ENCODE data around the gene DBN1. TPM values are rescaled to one million over a fixed set of nuclear protein-coding genes. Genes with fewer than 3 reads are reported as not detected.
A peak's percentile ranks its signal among the peaks of the same experiment; 100 is the strongest.

The DBN1 gene
- total RNA-seq, 2 experiments from 2014 or later: 82.5 to 87.0 TPM

DNA sequence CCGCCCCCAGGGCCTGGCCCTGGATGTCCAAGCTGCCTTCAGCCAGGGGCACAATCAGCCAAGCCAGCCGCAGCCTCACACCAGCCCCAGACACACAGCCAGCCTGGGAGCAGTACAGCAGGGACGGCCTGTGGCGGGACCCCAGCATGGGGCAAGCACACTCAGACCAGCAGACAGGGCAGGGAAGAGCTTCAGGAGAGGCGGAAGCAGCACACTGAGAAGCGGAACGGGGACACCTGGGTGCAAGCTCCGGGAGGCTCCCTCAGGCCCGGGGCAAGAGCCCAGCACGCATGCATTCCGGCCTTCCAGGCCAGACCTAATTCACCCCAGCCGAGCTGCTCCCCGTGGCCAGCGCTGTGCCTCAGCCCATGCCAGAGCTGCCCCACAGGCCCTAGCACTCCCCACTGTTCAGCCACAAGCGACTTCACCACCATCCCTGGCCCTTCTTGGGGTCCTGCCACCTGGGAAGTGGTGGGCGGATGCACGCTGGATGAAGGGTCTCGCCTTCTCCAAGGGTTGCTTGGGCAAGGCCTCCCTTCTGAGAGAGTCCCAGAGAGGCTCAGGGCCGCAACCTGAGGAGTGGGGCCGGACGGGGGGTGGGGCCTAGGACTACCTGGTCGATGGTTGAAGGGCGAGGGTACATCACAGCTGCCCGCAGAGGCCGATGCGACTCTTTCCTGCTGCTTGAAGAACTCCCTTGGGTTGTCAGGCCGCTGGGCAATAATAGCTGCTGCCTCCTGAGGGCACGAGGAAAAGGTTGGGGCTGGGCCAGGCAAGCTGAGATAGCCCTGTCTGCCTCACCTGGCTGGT is 13.4 kb downstream of the DBN1 start:
- H3K27me3 Mint-ChIP-seq: no peaks in the 10 kb centered on the region
- DNase-seq (no peak), ATAC-seq (ENCODE audit: low read depth) (no peak)
- no peak overlapping the region for H3K4me3 Mint-ChIP-seq
- peaks cover 9% of the 10 kb centered on the region for H3K36me3 Mint-ChIP-seq
- POLR2A ChIA-PET: interaction anchor here (1.2 kb wide), 1 partner anchor 12 kb away, joined by 5 read pairs; no protein-coding TSS in a partner anchor
- peaks cover 26% of the 10 kb centered on the region for H3K4me1 Mint-ChIP-seq
- no peak overlapping the region for H3K27ac Mint-ChIP-seq
- no peaks in the 10 kb centered on the region for H3K9me3 Mint-ChIP-seq

DNA sequence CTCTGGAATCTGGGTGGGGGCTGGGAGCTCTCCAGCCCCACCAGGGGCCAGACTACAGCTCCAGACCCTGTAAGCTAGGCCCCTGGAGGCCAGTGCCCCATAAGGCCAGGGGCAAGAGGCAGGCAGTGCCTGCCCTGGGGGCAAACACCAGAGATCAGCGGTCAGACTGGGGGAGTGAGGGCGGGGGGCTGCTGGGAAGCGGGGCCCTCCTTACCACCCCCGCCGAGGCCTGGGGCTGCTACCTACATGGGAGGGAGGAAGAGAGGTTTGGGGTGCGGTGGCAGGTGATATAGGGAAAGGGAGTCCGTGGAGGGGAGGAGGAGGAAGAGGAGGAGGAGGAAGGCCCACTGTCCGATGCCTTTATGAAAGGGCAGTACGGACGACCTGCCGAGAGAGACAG is 14.1 kb downstream of the DBN1 start:
- Mint-ChIP-seq H3K4me1 (peaks cover 26% of the 10 kb centered on the region), H3K9me3 (no peaks in the 10 kb centered on the region), H3K36me3 (peaks cover 9% of the 10 kb centered on the region), H3K27me3 (no peaks in the 10 kb centered on the region), H3K27ac (no peak overlapping the region), H3K4me3 (no peak overlapping the region)
- DNase-seq (no peak), ATAC-seq (ENCODE audit: low read depth) (no peak)
- POLR2A ChIA-PET: no interaction called here

DNA sequence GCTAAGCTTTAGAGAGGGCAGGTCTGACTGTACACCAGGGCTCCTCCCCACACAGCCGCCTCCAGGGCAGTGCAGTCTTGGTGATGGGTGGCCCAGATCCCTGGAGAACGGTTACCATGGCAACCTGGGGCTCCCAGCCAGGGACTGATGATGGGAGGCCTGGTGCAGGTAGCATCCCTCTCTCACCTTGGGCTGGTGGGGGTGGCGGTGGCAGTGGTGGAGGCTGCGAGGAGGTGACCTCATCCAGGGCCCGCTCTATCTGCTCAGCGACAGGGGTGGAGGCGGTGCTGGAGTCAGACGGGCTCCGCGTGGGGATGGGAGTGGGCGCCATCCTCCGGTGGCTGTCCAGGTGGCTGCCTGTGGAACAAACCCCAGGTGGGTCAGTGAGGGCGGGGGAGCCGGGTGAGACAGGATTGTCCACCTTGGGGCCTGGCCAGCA is 14.5 kb downstream of the DBN1 start:
- Mint-ChIP-seq H3K27me3 (peaks cover under 1% of the 10 kb centered on the region), H3K36me3 (peaks cover 9% of the 10 kb centered on the region), H3K27ac (no peak overlapping the region), H3K4me1 (peaks cover 27% of the 10 kb centered on the region), H3K9me3 (no peaks in the 10 kb centered on the region), H3K4me3 (no peak overlapping the region)
- ATAC-seq (ENCODE audit: low read depth): no peak
- POLR2A ChIA-PET: no interaction called here
- DNase-seq: no peak

DNA sequence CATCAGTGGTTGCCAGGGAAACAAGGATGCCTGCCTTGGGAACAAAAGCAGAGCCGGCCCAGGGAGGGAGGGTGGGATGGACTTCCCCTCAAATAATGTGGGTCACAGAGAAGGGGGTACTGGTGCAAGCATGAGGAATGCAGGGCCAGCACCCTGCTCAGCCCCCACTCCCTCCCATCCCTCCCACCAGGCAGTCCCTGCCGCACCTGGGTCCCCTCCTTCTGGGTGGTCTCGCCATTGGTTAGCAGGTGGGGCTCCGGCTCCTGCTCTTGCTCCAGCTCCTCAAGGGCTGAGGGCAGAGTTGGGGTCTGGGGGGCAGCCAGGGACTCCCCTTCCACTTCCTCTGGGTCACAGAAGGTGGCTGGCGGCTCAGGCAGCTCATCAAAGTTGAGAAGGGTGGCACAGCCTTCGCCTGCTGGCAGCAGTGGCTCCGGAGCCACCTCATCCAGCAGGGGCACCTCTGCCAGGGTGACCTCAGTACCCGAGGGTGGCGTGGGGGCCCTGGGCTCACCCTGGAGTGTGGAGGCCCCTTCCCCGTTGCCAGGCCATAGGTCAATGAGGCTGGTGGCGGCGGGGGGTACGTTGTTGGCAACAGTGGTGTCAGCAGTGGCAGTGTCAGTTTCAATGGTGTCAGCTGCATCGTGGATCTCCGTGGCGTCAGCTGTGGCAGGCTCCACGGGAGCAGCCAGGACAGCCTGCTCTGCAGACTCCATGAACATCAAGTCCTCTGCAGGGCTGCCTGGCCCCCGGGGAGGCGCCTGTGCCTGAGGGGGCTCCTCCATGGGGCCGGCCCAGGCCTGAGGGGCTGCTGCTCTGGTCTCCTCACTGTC is 15.4 kb downstream of the DBN1 start:
- peaks cover 4% of the 10 kb centered on the region for H3K27me3 Mint-ChIP-seq
- H3K36me3 Mint-ChIP-seq: peaks cover 9% of the 10 kb centered on the region
- POLR2A ChIA-PET: interaction anchor here (0.5 to 6.8 kb wide), 5 partner anchors 13 to 792 kb away, joined by 3 to 109 read pairs (median 6); partner anchors contain the start of gene PDLIM7
- peak overlapping the region; percentile 34 for H3K27ac Mint-ChIP-seq
- DNase-seq: no peak
- H3K4me1 Mint-ChIP-seq: peaks cover 27% of the 10 kb centered on the region
- no peak overlapping the region for H3K4me3 Mint-ChIP-seq
- no peaks in the 10 kb centered on the region for H3K9me3 Mint-ChIP-seq
- no peak for ATAC-seq (ENCODE audit: low read depth)

DNA sequence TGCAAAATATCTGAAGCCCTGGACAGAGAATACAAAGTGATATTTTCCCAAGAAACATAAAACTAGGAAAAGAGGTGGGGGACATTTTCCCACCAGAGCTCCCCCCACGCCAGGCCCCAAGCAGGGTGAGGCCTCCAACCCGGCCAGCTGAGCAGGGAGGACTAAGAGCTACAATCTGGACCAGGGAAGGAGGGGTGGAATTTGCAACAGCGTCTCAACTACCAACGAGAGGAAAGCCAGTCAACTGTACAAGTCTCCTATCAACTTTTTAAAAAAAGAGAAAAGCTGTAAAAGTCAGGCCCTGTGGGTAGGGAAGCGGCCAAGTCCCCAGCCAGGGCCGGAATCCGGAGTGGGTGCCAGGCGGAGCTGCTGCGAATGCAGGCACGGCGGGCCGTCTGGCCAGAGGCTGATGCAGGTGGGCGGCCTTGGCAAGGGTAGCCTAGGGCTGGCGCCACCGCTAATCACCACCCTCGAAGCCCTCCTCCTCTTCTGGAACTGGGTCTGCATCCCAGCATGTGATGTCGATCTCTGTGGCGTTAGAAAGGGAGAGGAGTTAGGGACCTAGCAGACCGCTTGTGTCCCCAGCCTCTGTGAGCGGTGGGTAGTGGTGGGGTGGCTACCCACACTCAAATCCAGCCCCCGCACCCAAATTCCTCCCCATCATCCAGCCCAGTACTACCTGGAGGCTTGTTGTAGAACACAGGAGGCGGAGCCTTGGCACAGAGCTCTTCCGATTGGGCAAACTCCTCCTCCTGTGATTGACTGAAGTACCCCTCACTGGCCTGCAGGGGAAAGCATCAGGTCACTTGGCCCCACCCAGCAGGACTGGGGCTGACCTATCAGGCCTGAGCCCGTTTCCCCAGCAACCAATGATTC is 16.2 kb downstream of the DBN1 start:
- H3K4me1 Mint-ChIP-seq: peaks cover 21% of the 10 kb centered on the region
- H3K9me3 Mint-ChIP-seq: no peaks in the 10 kb centered on the region
- peaks cover 6% of the 10 kb centered on the region for H3K27me3 Mint-ChIP-seq
- H3K27ac Mint-ChIP-seq: peak overlapping the region; percentile 42
- H3K4me3 Mint-ChIP-seq: peak overlapping the region; percentile 10
- no peak for DNase-seq
- H3K36me3 Mint-ChIP-seq: peaks cover 8% of the 10 kb centered on the region
- peak; percentile 8 for ATAC-seq (ENCODE audit: low read depth)
- POLR2A ChIA-PET: interaction anchor here (1.0 to 6.8 kb wide), 4 partner anchors 13 to 54 kb away, joined by 5 to 109 read pairs (median 7); partner anchors contain the start of gene PDLIM7

- Mint-ChIP-seq H3K4me1 (peaks cover 14% of the 10 kb centered on the region), H3K4me3 (peak overlapping the region; percentile 85), H3K27ac (peak overlapping the region; percentile 87), H3K27me3 (peaks cover 6% of the 10 kb centered on the region), H3K9me3 (no peaks in the 10 kb centered on the region), H3K36me3 (peaks cover 6% of the 10 kb centered on the region)
- DNase-seq: no peak
- POLR2A ChIA-PET: interaction anchor here (1.4 to 6.8 kb wide), 5 partner anchors 14 to 53 kb away, joined by 5 to 109 read pairs (median 17); partner anchors contain the start of gene PDLIM7
- no peak for ATAC-seq (ENCODE audit: low read depth)
These were observed 16.9 kb downstream of the DBN1 start for GRCh38 chr5:177456591-177456964.

GRCh38 chr5:177455661-177456590 is 17.5 kb downstream of the DBN1 start:
- Mint-ChIP-seq H3K9me3 (no peaks in the 10 kb centered on the region), H3K36me3 (peaks cover 2% of the 10 kb centered on the region), H3K27me3 (peaks cover 6% of the 10 kb centered on the region), H3K4me3 (peak overlapping the region; percentile 85), H3K27ac (peak overlapping the region; percentile 87), H3K4me1 (peaks cover 11% of the 10 kb centered on the region)
- POLR2A ChIA-PET: interaction anchor here (0.7 to 6.8 kb wide), 28 partner anchors 9 to 918 kb away, joined by 3 to 109 read pairs (median 5); partner anchors contain the start of genes GRK6, MXD3, PDLIM7 and RNF44
- ATAC-seq (ENCODE audit: low read depth) (peak; percentile 27), DNase-seq (peak; percentile 91)

- H3K4me1 Mint-ChIP-seq: peaks cover 11% of the 10 kb centered on the region
- peaks cover 6% of the 10 kb centered on the region for H3K27me3 Mint-ChIP-seq
- DNase-seq (peak; percentile 97), ATAC-seq (ENCODE audit: low read depth) (peak; percentile 65)
- POLR2A ChIA-PET: interaction anchor here (0.7 to 6.8 kb wide), 28 partner anchors 8 to 917 kb away, joined by 3 to 109 read pairs (median 5); partner anchors contain the start of genes GRK6, MXD3, PDLIM7 and RNF44
- H3K36me3 Mint-ChIP-seq: no peaks in the 10 kb centered on the region
- peak overlapping the region; percentile 64 for H3K27ac Mint-ChIP-seq
- no peaks in the 10 kb centered on the region for H3K9me3 Mint-ChIP-seq
- H3K4me3 Mint-ChIP-seq: peak overlapping the region; percentile 55
These were observed 18.3 kb downstream of the DBN1 start for GRCh38 chr5:177455036-177455660.

DNA sequence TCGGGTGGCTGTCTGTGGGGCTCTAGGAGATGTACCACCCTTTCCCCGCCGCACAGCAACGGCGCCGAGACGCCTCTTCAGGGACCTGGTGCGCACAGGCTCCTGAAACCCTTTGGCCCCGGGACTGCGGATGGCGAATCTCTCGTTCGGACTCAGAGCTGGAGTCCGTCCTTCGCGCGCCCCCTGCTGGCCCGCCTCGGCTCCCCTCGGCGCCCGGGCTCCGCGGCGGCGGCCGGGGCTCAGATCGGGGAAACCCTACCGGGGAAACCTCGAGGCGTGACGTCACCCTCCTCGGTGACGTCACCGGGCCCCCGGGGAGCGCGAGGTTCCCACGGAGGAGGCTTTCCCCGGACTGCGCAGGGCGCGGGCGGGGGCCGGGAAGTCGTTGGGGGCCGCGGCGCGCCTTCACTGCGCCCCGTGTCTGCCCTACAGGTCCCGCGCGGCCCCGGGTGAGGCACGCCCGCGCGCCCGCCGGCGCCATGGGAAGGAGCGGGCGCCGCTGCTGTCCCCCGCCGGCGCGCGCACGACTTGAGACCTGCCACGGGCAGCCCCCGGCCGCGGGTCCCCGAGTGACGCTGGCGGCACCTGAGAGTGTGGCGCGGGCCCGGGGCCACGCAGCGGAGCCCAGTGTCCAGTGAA is 18.9 kb downstream of the DBN1 start:
- Mint-ChIP-seq H3K9me3 (no peaks in the 10 kb centered on the region), H3K4me3 (peak overlapping the region; percentile 85)

DNA sequence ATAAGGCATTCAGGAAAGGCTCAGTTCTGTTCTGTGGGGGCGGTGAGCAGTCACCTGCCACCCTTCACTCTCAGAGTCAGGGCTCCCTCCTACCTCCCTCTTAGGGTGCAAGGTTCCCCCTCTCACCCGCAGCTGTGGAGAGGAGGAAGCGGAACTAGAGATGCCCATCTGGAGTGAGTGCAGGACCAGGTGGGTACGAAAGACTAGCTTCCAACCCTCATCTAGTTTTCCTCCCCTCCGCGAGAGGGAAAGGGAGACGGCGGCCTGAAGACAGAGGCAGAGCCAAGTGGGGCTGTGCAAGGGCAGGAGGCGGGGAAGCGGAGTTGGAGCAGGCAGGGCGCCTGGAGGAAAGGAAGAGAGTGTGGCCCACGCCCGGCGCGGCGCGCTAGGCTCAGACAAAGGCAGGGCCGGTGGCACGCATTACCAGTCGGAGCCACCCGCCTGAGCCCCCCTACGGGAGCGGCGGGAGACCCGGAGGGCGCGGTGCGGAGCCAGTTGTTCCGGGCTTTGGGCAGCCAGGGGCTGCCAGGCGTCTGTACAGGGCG is 19.5 kb downstream of the DBN1 start:
- Mint-ChIP-seq H3K27ac (peak overlapping the region; percentile 69), H3K4me1 (peaks cover 11% of the 10 kb centered on the region), H3K9me3 (no peaks in the 10 kb centered on the region), H3K27me3 (peaks cover 6% of the 10 kb centered on the region), H3K4me3 (peak overlapping the region; percentile 85), H3K36me3 (no peaks in the 10 kb centered on the region)
- POLR2A ChIA-PET: interaction anchor here (0.7 to 6.8 kb wide), 7 partner anchors 9 to 135 kb away, joined by 3 to 109 read pairs (median 30); partner anchors contain the start of gene GRK6
- DNase-seq (no peak), ATAC-seq (ENCODE audit: low read depth) (no peak)

More for the DNA sequence above, 18.9 kb downstream of the DBN1 start:
- peak; percentile 51 for ATAC-seq (ENCODE audit: low read depth)
- Mint-ChIP-seq H3K4me1 (peaks cover 11% of the 10 kb centered on the region), H3K36me3 (no peaks in the 10 kb centered on the region), H3K27me3 (peaks cover 6% of the 10 kb centered on the region), H3K27ac (peak overlapping the region; percentile 64)
- DNase-seq: peak; percentile 98
- POLR2A ChIA-PET: interaction anchor here (0.7 to 6.8 kb wide), 21 partner anchors 10 to 139 kb away, joined by 3 to 109 read pairs (median 7); partner anchors contain the start of genes GRK6 and PDLIM7

Measured in activated naive CD8-positive, alpha-beta T cell treated with anti-CD3 and anti-CD28 coated beads, Interleukin-2, amount 10 ng/mL, durations not matched to agents 7 days and 5 days (primary cell).